Activated naive CD4-positive, alpha-beta T cell treated with anti-CD3 and anti-CD28 coated beads for 36 hours (primary cell): Measurements from ENCODE around the gene SYNGR1. TPM values are rescaled to one million over a fixed set of nuclear protein-coding genes. Genes with fewer than 3 reads are reported as not detected.
"Not testable (repeated sequence)": the region's sequence is repeated elsewhere in the genome, so short reads cannot be mapped to it uniquely, and the experiment has no call there.

Experiments used
- CTCF ChIA-PET: fragments of 350-600 bp; sonication (Branson Sonifier 250); formaldehyde crosslinking; loops from one replicate; lab custom pipeline; 2021; ENCODE audit warnings: antibody characterized with exemption; lab: Charles Lee
- DNase-seq: peaks from one replicate; pipeline ENCODE4 v3.0.0-alpha.2; 2020
- H3K27ac Mint-ChIP-seq: one replicate; pipeline ENCODE4 v1.8.0; 2021; ENCODE audit warnings: mild to moderate bottlenecking, mixed read lengths
- H3K27me3 Mint-ChIP-seq: one replicate; pipeline ENCODE4 v1.8.0; 2021; ENCODE audit warnings: low read depth, mixed read lengths
- H3K36me3 Mint-ChIP-seq: one replicate; pipeline ENCODE4 v1.8.0; 2021; ENCODE audit warnings: low read depth, mixed read lengths
- H3K4me1 Mint-ChIP-seq: one replicate; pipeline ENCODE4 v1.8.0; 2021; ENCODE audit warnings: low read depth, mixed read lengths
- H3K4me3 Mint-ChIP-seq: one replicate; pipeline ENCODE4 v1.8.0; 2021; ENCODE audit warnings: mild to moderate bottlenecking, moderate library complexity, mixed read lengths
- H3K9me3 Mint-ChIP-seq: one replicate; pipeline ENCODE4 v1.8.0; 2021; ENCODE audit warnings: mixed read lengths
- intact Hi-C: fragments of 100-400 bp; cut with micrococcal nuclease; formaldehyde crosslinking; loops from one replicate; pipeline ENCODE4 v1.15.1; 2023
- total RNA-seq, 2 experiments: library from RNA; stranded (reverse); gene quantifications; one replicate each; pipeline ENCODE4 v1.2.3, GENCODE V29; 2021

Gene SYNGR1
- total RNA-seq, 2 experiments from 2014 or later, result 0.27 to 0.29 TPM

- peak; percentile 75 for DNase-seq
- H3K4me1 Mint-ChIP-seq, result no peaks in the 10 kb centered on the region
- intact Hi-C loops, result loop anchor here (1.0 to 5.0 kb wide), 3 partner anchors 54 to 186 kb away; partner anchors contain the start of genes ATF4 and TAB1
- CTCF ChIA-PET, result interaction anchor here (0.6 to 2.5 kb wide), 15 partner anchors 10 to 644 kb away, joined by 3 to 15 read pairs (median 4); no protein-coding TSS in a partner anchor
- no peaks in the 10 kb centered on the region for H3K9me3 Mint-ChIP-seq
- no peak overlapping the region for H3K4me3 Mint-ChIP-seq
- no peaks in the 10 kb centered on the region for H3K36me3 Mint-ChIP-seq
- H3K27me3 Mint-ChIP-seq, result no peaks in the 10 kb centered on the region
- H3K27ac Mint-ChIP-seq, result no peak overlapping the region
These were observed 6.3 kb upstream of the SYNGR1 start for GRCh38 chr22:39343259-39344045.

- H3K27ac Mint-ChIP-seq, result no peak overlapping the region
- H3K4me3 Mint-ChIP-seq, result no peak overlapping the region
- peaks cover 1% of the 10 kb centered on the region for H3K27me3 Mint-ChIP-seq
- no peak for DNase-seq
- intact Hi-C loops, result loop anchor here (5.0 kb wide), 1 partner anchor 53 kb away; the partner anchor contains the start of gene TAB1
- H3K4me1 Mint-ChIP-seq, result peaks cover 1% of the 10 kb centered on the region
- no peaks in the 10 kb centered on the region for H3K36me3 Mint-ChIP-seq
- CTCF ChIA-PET, result interaction anchor here (0.6 to 2.5 kb wide), 15 partner anchors 10 to 644 kb away, joined by 3 to 15 read pairs (median 4); no protein-coding TSS in a partner anchor
- no peaks in the 10 kb centered on the region for H3K9me3 Mint-ChIP-seq
These were observed 5.8 kb upstream of the SYNGR1 start for GRCh38 chr22:39344046-39344390.

- Mint-ChIP-seq H3K36me3 (no peaks in the 10 kb centered on the region), H3K4me3 (no peak overlapping the region), H3K27ac (no peak overlapping the region), H3K27me3 (peaks cover 6% of the 10 kb centered on the region), H3K4me1 (peaks cover 5% of the 10 kb centered on the region), H3K9me3 (no peaks in the 10 kb centered on the region)
- intact Hi-C loops, result no loop called here
- no peak for DNase-seq
- CTCF ChIA-PET, result interaction anchor here (0.7 to 1.1 kb wide), 3 partner anchors 35 to 151 kb away, joined by 3 to 4 read pairs (median 3); no protein-coding TSS in a partner anchor
These were observed 4.6 kb upstream of the SYNGR1 start for GRCh38 chr22:39345231-39345630.

GRCh38 chr22:39348909-39349505 lies 784 bp upstream of the SYNGR1 start:
- H3K27ac Mint-ChIP-seq, result no peak overlapping the region
- no peak for DNase-seq
- H3K27me3 Mint-ChIP-seq, result peaks cover 11% of the 10 kb centered on the region
- intact Hi-C loops, result no loop called here
- H3K9me3 Mint-ChIP-seq, result no peaks in the 10 kb centered on the region
- peaks cover 14% of the 10 kb centered on the region for H3K4me1 Mint-ChIP-seq
- CTCF ChIA-PET, result interaction anchor here (0.6 to 1.0 kb wide), 4 partner anchors 17 to 1469 kb away, joined by 3 to 4 read pairs (median 3); partner anchors contain the start of gene TAB1
- peak overlapping the region; percentile 73 for H3K4me3 Mint-ChIP-seq
- H3K36me3 Mint-ChIP-seq, result no peaks in the 10 kb centered on the region

GRCh38 chr22:39349506-39349966 lies 255 bp upstream of the SYNGR1 start:
- peak; percentile 24 for DNase-seq
- Mint-ChIP-seq H3K27ac (no peak overlapping the region), H3K27me3 (peaks cover 11% of the 10 kb centered on the region), H3K4me1 (peaks cover 14% of the 10 kb centered on the region), H3K4me3 (peak overlapping the region; percentile 73), H3K36me3 (no peaks in the 10 kb centered on the region), H3K9me3 (no peaks in the 10 kb centered on the region)
- intact Hi-C loops, result no loop called here
- CTCF ChIA-PET, result interaction anchor here (0.6 to 1.0 kb wide), 3 partner anchors 18 to 1469 kb away, joined by 3 to 4 read pairs (median 3); partner anchors contain the start of gene TAB1

GRCh38 chr22:39350757-39351688 lies 1.2 kb downstream of the SYNGR1 start:
- H3K9me3 Mint-ChIP-seq, result no peaks in the 10 kb centered on the region
- intact Hi-C loops, result no loop called here
- H3K27ac Mint-ChIP-seq, result no peak overlapping the region
- CTCF ChIA-PET, result interaction anchor here (0.6 kb wide), 1 partner anchor 16 kb away, joined by 3 read pairs; no protein-coding TSS in a partner anchor
- peak overlapping the region; percentile 65 for H3K4me3 Mint-ChIP-seq
- H3K27me3 Mint-ChIP-seq, result peaks cover 11% of the 10 kb centered on the region
- DNase-seq, result no peak
- no peaks in the 10 kb centered on the region for H3K36me3 Mint-ChIP-seq
- peaks cover 14% of the 10 kb centered on the region for H3K4me1 Mint-ChIP-seq

- no peak for DNase-seq
- peaks cover 14% of the 10 kb centered on the region for H3K4me1 Mint-ChIP-seq
- H3K9me3 Mint-ChIP-seq, result no peaks in the 10 kb centered on the region
- no peak overlapping the region for H3K27ac Mint-ChIP-seq
- CTCF ChIA-PET, result interaction anchor here (0.6 to 4.1 kb wide), 2 partner anchors 9 to 16 kb away, joined by 3 to 15 read pairs; no protein-coding TSS in a partner anchor
- H3K36me3 Mint-ChIP-seq, result no peaks in the 10 kb centered on the region
- peaks cover 11% of the 10 kb centered on the region for H3K27me3 Mint-ChIP-seq
- intact Hi-C loops, result no loop called here
- H3K4me3 Mint-ChIP-seq, result no peak overlapping the region
These were observed 2.0 kb downstream of the SYNGR1 start for GRCh38 chr22:39351689-39352214.

- H3K27ac Mint-ChIP-seq, result no peak overlapping the region
- peaks cover 14% of the 10 kb centered on the region for H3K4me1 Mint-ChIP-seq
These were observed 2.6 kb downstream of the SYNGR1 start for GRCh38 chr22:39352306-39352891.

GRCh38 chr22:39353346-39353745 lies 3.6 kb downstream of the SYNGR1 start:
- no peaks in the 10 kb centered on the region for H3K36me3 Mint-ChIP-seq
- no peaks in the 10 kb centered on the region for H3K9me3 Mint-ChIP-seq
- no peak overlapping the region for H3K27ac Mint-ChIP-seq
- H3K4me3 Mint-ChIP-seq, result no peak overlapping the region
- H3K4me1 Mint-ChIP-seq, result peaks cover 14% of the 10 kb centered on the region
- intact Hi-C loops, result no loop called here
- peaks cover 11% of the 10 kb centered on the region for H3K27me3 Mint-ChIP-seq
- DNase-seq, result no peak
- CTCF ChIA-PET, result interaction anchor here (1.1 to 4.1 kb wide), 3 partner anchors 10 to 143 kb away, joined by 3 to 15 read pairs (median 3); no protein-coding TSS in a partner anchor

More at GRCh38 chr22:39352306-39352891, 2.6 kb downstream of the SYNGR1 start:
- intact Hi-C loops, result no loop called here
- H3K9me3 Mint-ChIP-seq, result no peaks in the 10 kb centered on the region
- H3K36me3 Mint-ChIP-seq, result no peaks in the 10 kb centered on the region
- CTCF ChIA-PET, result interaction anchor here (1.1 to 4.1 kb wide), 3 partner anchors 9 to 144 kb away, joined by 3 to 15 read pairs (median 3); no protein-coding TSS in a partner anchor
- H3K27me3 Mint-ChIP-seq, result peaks cover 11% of the 10 kb centered on the region
- no peak overlapping the region for H3K4me3 Mint-ChIP-seq
- no peak for DNase-seq

- H3K9me3 Mint-ChIP-seq, result no peaks in the 10 kb centered on the region
- H3K4me3 Mint-ChIP-seq, result no peak overlapping the region
- no peaks in the 10 kb centered on the region for H3K36me3 Mint-ChIP-seq
- no peak for DNase-seq
- intact Hi-C loops, result no loop called here
- H3K4me1 Mint-ChIP-seq, result peaks cover 8% of the 10 kb centered on the region
- no peak overlapping the region for H3K27ac Mint-ChIP-seq
- CTCF ChIA-PET, result interaction anchor here (1.2 to 4.1 kb wide), 2 partner anchors 12 to 24 kb away, joined by 3 to 15 read pairs; no protein-coding TSS in a partner anchor
- peaks cover 5% of the 10 kb centered on the region for H3K27me3 Mint-ChIP-seq
These were observed 5.3 kb downstream of the SYNGR1 start for GRCh38 chr22:39355080-39355479.

GRCh38 chr22:39355805-39356204 lies 6.0 kb downstream of the SYNGR1 start:
- H3K27ac Mint-ChIP-seq, H3K36me3 Mint-ChIP-seq, DNase-seq, H3K27me3 Mint-ChIP-seq, H3K4me3 Mint-ChIP-seq, intact Hi-C loops, H3K4me1 Mint-ChIP-seq, H3K9me3 Mint-ChIP-seq: not testable (repeated sequence)
- CTCF ChIA-PET, result interaction anchor here (4.1 kb wide), 1 partner anchor 13 kb away, joined by 15 read pairs; no protein-coding TSS in a partner anchor
